Measurements from ENCODE around the gene MAD2L2. TPM values are rescaled to one million over a fixed set of nuclear protein-coding genes. Genes with fewer than 3 reads are reported as not detected.

Gene MAD2L2
- total RNA-seq, 1 donor from 2014 or later: 34.9 TPM

DNA sequence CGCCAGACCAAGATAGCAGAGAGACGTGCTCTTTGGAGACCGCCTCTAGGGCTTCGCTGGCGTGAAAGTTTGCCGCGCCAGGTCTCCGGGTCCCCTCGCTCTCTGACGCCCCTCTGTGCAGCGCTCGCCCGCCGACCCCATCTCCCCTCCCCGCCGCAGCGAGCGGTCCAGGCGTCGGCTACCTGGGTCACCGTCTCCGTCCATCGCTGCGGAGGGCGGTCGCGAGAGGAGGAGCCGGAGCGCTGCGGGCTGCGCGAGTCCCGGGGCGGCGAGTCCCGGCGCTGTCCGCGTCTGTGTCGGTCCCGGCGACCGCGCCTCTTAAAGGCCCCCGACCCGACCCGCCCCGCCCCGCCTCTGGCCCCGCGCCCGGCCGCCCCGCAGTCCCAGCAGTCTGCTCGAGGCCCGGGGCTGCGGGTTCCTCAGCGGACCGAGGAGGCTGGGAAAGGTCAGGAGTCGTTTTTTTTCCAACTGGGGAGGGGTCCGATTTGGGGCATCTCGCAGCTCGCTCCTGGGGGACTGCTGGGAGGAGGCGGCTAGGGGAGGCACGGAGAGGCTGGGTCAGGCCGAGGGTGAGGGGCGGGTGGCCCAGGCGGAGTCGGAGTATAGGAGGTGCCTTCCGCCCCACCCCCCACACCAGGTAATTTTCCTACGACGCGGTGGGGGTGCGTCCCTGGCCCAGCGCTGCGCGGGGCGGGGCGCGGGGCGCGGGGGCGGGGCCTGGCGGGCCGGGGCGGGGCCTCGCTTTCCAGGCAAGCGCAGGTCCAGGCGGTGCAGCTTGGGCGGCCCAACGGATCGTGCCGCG, 26.6 kb downstream of the MAD2L2 start, which contains the start of the genes FBXO2 and FBXO44:
TSS of gene FBXO2 (minus strand) at position 293 of the 802 bp plus-strand sequence. CDS start at position 204, 89 bp downstream.
TSS of gene FBXO44 (plus strand) at position 741 of the 802 bp plus-strand sequence. CDS start 959 bp downstream, outside the sequence.
- no peak within 1 kb of the TSS for H3K27ac Mint-ChIP-seq
- TF ChIP-seq, protein P1, sequence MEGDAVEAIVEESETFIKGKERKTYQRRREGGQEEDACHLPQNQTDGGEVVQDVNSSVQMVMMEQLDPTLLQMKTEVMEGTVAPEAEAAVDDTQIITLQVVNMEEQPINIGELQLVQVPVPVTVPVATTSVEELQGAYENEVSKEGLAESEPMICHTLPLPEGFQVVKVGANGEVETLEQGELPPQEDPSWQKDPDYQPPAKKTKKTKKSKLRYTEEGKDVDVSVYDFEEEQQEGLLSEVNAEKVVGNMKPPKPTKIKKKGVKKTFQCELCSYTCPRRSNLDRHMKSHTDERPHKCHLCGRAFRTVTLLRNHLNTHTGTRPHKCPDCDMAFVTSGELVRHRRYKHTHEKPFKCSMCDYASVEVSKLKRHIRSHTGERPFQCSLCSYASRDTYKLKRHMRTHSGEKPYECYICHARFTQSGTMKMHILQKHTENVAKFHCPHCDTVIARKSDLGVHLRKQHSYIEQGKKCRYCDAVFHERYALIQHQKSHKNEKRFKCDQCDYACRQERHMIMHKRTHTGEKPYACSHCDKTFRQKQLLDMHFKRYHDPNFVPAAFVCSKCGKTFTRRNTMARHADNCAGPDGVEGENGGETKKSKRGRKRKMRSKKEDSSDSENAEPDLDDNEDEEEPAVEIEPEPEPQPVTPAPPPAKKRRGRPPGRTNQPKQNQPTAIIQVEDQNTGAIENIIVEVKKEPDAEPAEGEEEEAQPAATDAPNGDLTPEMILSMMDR (IDR thresholded peaks at IDR 0.05): no peak
- ChIA-PET POLR2A (interaction anchor here (1.3 to 2.3 kb wide), 6 partner anchors 10 to 392 kb away, joined by 4 to 23 read pairs (median 8); partner anchors contain the start of genes FBXO6 and MTOR), CTCF (interaction anchor here (2.4 to 7.3 kb wide), 2 partner anchors 10 to 65 kb away, joined by 11 to 74 read pairs; partner anchors contain the start of gene FBXO6)
- H3K36me3 Mint-ChIP-seq (ENCODE audit: low read depth): peaks cover 11% of the 10 kb centered on the region
- DNase-seq: peak; percentile 60
- H3K27me3 Mint-ChIP-seq: no peaks in the 10 kb centered on the region
- H3K9me3 Mint-ChIP-seq: no peaks in the 10 kb centered on the region
- intact Hi-C loops (cut with micrococcal nuclease): loop anchor here (1.0 to 5.0 kb wide), 6 partner anchors 10 to 365 kb away; partner anchors contain the start of genes CLCN6, FBXO6, MAD2L2 and MIIP
- peak; percentile 85 for ATAC-seq (ENCODE audit: low read depth)
- peaks cover 29% of the 10 kb centered on the region for H3K4me1 Mint-ChIP-seq
- peak within 1 kb of the TSS; percentile 80 for H3K4me3 Mint-ChIP-seq

DNA sequence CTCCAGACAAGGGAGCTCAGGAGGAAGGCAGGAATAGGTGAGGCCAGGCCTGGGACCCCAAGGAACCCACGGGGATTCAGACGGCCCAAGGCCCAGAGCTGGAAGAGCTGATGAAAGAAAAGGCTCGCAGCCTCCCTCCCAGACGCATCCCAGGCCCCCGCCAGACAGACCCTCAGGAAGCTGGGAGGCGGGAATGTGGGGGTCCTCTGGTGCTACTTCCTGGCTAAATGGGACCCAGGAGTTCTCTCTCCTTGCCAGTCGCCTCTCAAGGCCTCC, 27.1 kb downstream of the MAD2L2 start:
- H3K9me3 Mint-ChIP-seq: no peaks in the 10 kb centered on the region
- H3K4me1 Mint-ChIP-seq: peaks cover 31% of the 10 kb centered on the region
- no peak for ATAC-seq (ENCODE audit: low read depth)
- no peaks in the 10 kb centered on the region for H3K27me3 Mint-ChIP-seq
- intact Hi-C loops (cut with micrococcal nuclease): loop anchor here (1.0 to 5.0 kb wide), 6 partner anchors 11 to 366 kb away; partner anchors contain the start of genes CLCN6, FBXO6, MAD2L2 and MIIP
- peaks cover 9% of the 10 kb centered on the region for H3K36me3 Mint-ChIP-seq (ENCODE audit: low read depth)
- DNase-seq: no peak
- POLR2A ChIA-PET: interaction anchor here (1.2 to 2.3 kb wide), 5 partner anchors 10 to 554 kb away, joined by 3 to 11 read pairs (median 6); partner anchors contain the start of genes EXOSC10, FBXO6 and MTOR
- H3K4me3 Mint-ChIP-seq: peak overlapping the region; percentile 65
- CTCF ChIA-PET: interaction anchor here (0.8 to 7.3 kb wide), 3 partner anchors 11 to 153 kb away, joined by 3 to 74 read pairs (median 11); partner anchors contain the start of gene FBXO6
- no peak overlapping the region for H3K27ac Mint-ChIP-seq
- TF ChIP-seq, protein P1 (IDR thresholded peaks at IDR 0.05): no peak

DNA sequence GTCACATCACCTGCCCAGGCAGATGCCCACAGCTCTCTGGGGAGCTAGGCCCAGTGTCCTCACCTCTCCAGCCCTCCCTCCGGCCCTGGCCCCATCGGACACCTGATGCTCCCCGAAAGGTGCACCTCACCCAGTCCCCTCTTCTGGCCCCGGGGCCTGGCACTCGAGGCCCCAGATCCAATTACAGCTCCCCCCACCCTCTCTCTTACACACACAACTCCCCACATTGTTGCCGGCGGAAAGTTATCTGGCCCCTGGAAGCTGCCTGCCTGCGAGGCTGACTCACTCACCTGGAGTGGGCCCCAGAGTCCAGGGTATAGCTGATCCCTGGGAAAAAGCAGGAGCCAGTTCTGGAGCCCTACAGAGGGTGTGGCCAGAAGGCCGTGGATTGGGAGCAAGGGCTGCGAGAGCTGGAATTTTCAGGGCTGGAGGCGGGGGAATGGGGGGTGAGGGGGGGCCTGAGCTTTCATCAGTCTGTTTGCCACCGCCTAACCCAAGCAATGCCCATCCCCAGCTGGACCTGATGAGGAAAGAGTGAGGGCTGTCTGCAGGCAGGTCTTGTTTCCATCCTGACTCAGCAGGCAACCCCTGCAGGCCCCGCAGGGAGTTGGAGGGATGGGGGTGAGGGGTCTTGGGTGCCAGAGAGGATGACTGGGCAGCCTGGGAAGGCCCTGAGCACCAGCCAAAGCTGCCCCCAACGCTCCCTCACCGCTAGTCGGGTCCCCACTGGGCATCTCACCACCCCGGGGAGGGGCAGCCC, 27.7 kb downstream of the MAD2L2 start:
- ATAC-seq (ENCODE audit: low read depth) (no peak), DNase-seq (no peak)
- POLR2A ChIA-PET: interaction anchor here (1.1 to 2.3 kb wide), 5 partner anchors 11 to 554 kb away, joined by 3 to 11 read pairs (median 6); partner anchors contain the start of genes EXOSC10, FBXO6 and MTOR
- TF ChIP-seq, protein P1 (IDR thresholded peaks at IDR 0.05): no peak
- peaks cover 6% of the 10 kb centered on the region for H3K36me3 Mint-ChIP-seq (ENCODE audit: low read depth)
- peaks cover 33% of the 10 kb centered on the region for H3K4me1 Mint-ChIP-seq
- no peak overlapping the region for H3K27ac Mint-ChIP-seq
- peak overlapping the region; percentile 65 for H3K4me3 Mint-ChIP-seq
- no peaks in the 10 kb centered on the region for H3K9me3 Mint-ChIP-seq
- H3K27me3 Mint-ChIP-seq: no peaks in the 10 kb centered on the region
- intact Hi-C loops (cut with micrococcal nuclease): loop anchor here (5.0 kb wide), 2 partner anchors 154 to 254 kb away; partner anchors contain the start of genes CLCN6 and MTHFR
- CTCF ChIA-PET: interaction anchor here (0.8 to 7.3 kb wide), 4 partner anchors 11 to 153 kb away, joined by 3 to 74 read pairs (median 7); partner anchors contain the start of gene FBXO6

DNA sequence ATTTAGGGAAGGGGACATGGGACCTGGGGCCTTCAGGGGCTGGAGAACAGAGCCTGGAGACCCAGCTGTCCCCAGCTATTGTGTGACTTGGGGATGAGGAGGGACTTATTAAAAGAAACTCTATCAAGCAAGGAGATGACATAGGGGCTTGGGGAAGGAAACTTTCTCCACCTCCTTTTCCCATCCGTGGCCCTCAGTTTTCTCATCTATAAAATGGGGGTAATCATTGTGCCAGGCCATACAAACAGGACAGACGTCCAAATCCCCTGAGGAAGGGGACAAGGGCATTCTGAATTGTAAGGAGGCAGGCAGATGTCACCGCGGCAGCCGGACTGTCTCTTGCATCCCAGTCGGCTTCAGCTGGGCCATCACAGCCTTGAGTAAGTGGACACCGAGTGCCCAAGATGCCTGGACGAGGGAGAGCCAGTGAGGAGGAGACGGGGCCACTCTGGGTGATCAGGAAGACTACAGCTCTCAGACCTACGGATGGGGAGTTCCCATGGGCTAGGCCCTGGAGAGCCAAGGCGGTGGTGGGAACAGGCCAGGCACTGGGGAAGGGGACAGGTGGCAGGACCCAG, 28.7 kb downstream of the MAD2L2 start:
- no peak for DNase-seq
- TF ChIP-seq, protein P1 (IDR thresholded peaks at IDR 0.05): no peak
- Mint-ChIP-seq H3K36me3 (ENCODE audit: low read depth) (peaks cover 4% of the 10 kb centered on the region), H3K27ac (no peak overlapping the region), H3K27me3 (no peaks in the 10 kb centered on the region), H3K4me3 (no peak overlapping the region), H3K9me3 (no peaks in the 10 kb centered on the region), H3K4me1 (peaks cover 33% of the 10 kb centered on the region)
- ChIA-PET CTCF (interaction anchor here (1.0 to 7.3 kb wide), 3 partner anchors 12 to 106 kb away, joined by 3 to 74 read pairs (median 11); partner anchors contain the start of gene FBXO6), POLR2A (interaction anchor here (1.1 to 3.3 kb wide), 2 partner anchors 67 to 390 kb away, joined by 3 to 36 read pairs; partner anchors contain the start of gene MTOR)
- ATAC-seq (ENCODE audit: low read depth): no peak
- intact Hi-C loops (cut with micrococcal nuclease): loop anchor here (5.0 kb wide), 2 partner anchors 155 to 255 kb away; partner anchors contain the start of genes CLCN6 and MTHFR

All from activated B cell treated with CpG ODN at 0.5 μM for 24 hours (primary cell).